ENCODE results near the gene LHPP.

GRCh38 chr10:124618470-124619073 is 156.9 kb downstream of the LHPP start:
- TF ChIP-seq POLR2A (IDR thresholded peaks at IDR 0.05) (no peak), CTCF (IDR thresholded peaks at IDR 0.05) (no peak)

Data from heart left ventricle (tissue), 13 donors.